DOHH2 (cell line): ENCODE results near the gene NLGN3.

Source experiments
- H3F3A ChIP-seq: fragments of 200-600 bp; sonication (generic), shearing (Covaris generic); 2 replicates; pipeline ENCODE4 v1.6.0; 2016; ENCODE audit warnings: antibody characterized with exemption, mild to moderate bottlenecking; ENCODE audit not compliant: control insufficient read depth, insufficient read depth
- H3K27ac ChIP-seq: fragments of 200-600 bp; sonication (generic); 2 replicates; pipeline ENCODE4 v1.5.1; 2014; ENCODE audit warnings: low read depth, mild to moderate bottlenecking, low read length, moderate library complexity
- H3K27me3 ChIP-seq: fragments of 200-600 bp; sonication (generic); 2 replicates; pipeline ENCODE4 v1.6.1; 2014; ENCODE audit warnings: mild to moderate bottlenecking, low read length, mixed read lengths; ENCODE audit not compliant: control insufficient read depth
- H3K36me3 ChIP-seq: fragments of 200-600 bp; sonication (generic); 2 replicates; pipeline ENCODE4 v1.6.1; 2014; ENCODE audit warnings: mild to moderate bottlenecking, low read length, moderate library complexity, mixed read lengths; ENCODE audit not compliant: control insufficient read depth
- H3K4me1 ChIP-seq: fragments of 200-600 bp; sonication (generic); 2 replicates; pipeline ENCODE4 v1.6.1; 2014; ENCODE audit warnings: mild to moderate bottlenecking, low read length, mixed read lengths; ENCODE audit not compliant: control insufficient read depth
- H3K4me2 ChIP-seq: fragments of 200-600 bp; sonication (generic); 2 replicates; pipeline ENCODE4 v1.6.0; 2014; ENCODE audit warnings: mild to moderate bottlenecking, low read length, moderate library complexity
- H3K4me3 ChIP-seq: fragments of 200-600 bp; sonication (generic); 2 replicates; pipeline ENCODE4 v1.5.1; 2014; ENCODE audit warnings: mild to moderate bottlenecking, low read length, mixed read lengths
- H3K79me2 ChIP-seq: fragments of 200-600 bp; sonication (generic); 2 replicates; pipeline ENCODE4 v1.6.1; 2014; ENCODE audit warnings: mild to moderate bottlenecking, low read length, mixed read lengths; ENCODE audit not compliant: control insufficient read depth
- H3K9me2 ChIP-seq: fragments of 200-600 bp; sonication (generic); replicated peaks from 2 replicates; pipeline ENCODE4 v1.6.1; 2014; ENCODE audit warnings: mild to moderate bottlenecking, low read length, mixed read lengths; ENCODE audit not compliant: control insufficient read depth
- H3K9me3 ChIP-seq: fragments of 200-600 bp; sonication (generic); 2 replicates; pipeline ENCODE4 v1.6.1; 2014; ENCODE audit warnings: antibody characterized with exemption, low read length, mixed read lengths; ENCODE audit not compliant: control insufficient read depth, insufficient read depth
- H4K20me1 ChIP-seq: fragments of 200-600 bp; sonication (generic); 2 replicates; pipeline ENCODE4 v1.6.0; 2014; ENCODE audit warnings: low read depth, mild to moderate bottlenecking, antibody characterized with exemption, low read length, moderate library complexity; ENCODE audit not compliant: control insufficient read depth, insufficient read depth
- CTCF ChIP-seq: fragments of 200-600 bp; sonication (generic); IDR thresholded peaks from one replicate; pipeline ENCODE4 v1.5.1; 2014; ENCODE audit warnings: antibody characterized with exemption, mild to moderate bottlenecking, low read depth, low read length; ENCODE audit not compliant: poor library complexity, severe bottlenecking
- EZH2phosphoT487 ChIP-seq: fragments of 200-600 bp; sonication (generic); IDR thresholded peaks from 2 replicates; pipeline ENCODE4 v1.6.1; 2017; ENCODE audit warnings: borderline replicate concordance, mild to moderate bottlenecking, antibody characterized with exemption, low read length, moderate library complexity, mixed read lengths

NLGN3 gene

GRCh38 chrX:71128915-71129765, 15.5 kb upstream of the NLGN3 start:
- peak; percentile 81 for TF ChIP-seq CTCF
- TF ChIP-seq EZH2phosphoT487, result no peak
- Histone ChIP-seq H3K27me3 (no peaks in the 10 kb centered on the region), H3F3A (no peaks in the 10 kb centered on the region), H3K9me2 (no peaks in the 10 kb centered on the region), H3K36me3 (peaks cover 41% of the 10 kb centered on the region), H3K4me1 (no peaks in the 10 kb centered on the region), H3K9me3 (no peaks in the 10 kb centered on the region), H3K79me2 (no peaks in the 10 kb centered on the region), H3K27ac (no peak overlapping the region), H4K20me1 (no peaks in the 10 kb centered on the region), H3K4me2 (no peak overlapping the region), H3K4me3 (no peak overlapping the region)

- H3K9me3 ChIP-seq, result no peaks in the 10 kb centered on the region
- H3K4me1 ChIP-seq, result no peaks in the 10 kb centered on the region
- H3K27me3 ChIP-seq, result no peaks in the 10 kb centered on the region
- TF ChIP-seq CTCF, result no peak
- no peak for TF ChIP-seq EZH2phosphoT487
- no peaks in the 10 kb centered on the region for H3K9me2 ChIP-seq
- no peaks in the 10 kb centered on the region for H4K20me1 ChIP-seq
- peaks cover 43% of the 10 kb centered on the region for H3K36me3 ChIP-seq
- no peaks in the 10 kb centered on the region for H3K79me2 ChIP-seq
- H3K4me2 ChIP-seq, result no peak overlapping the region
- H3K4me3 ChIP-seq, result no peak overlapping the region
- no peaks in the 10 kb centered on the region for H3F3A ChIP-seq
- no peak overlapping the region for H3K27ac ChIP-seq
These were observed 13.1 kb upstream of the NLGN3 start for GRCh38 chrX:71131510-71131909.

GRCh38 chrX:71140440-71140839, 4.2 kb upstream of the NLGN3 start:
- Histone ChIP-seq H3K36me3 (peaks cover 20% of the 10 kb centered on the region), H3K27me3 (no peaks in the 10 kb centered on the region), H3F3A (no peaks in the 10 kb centered on the region), H3K4me3 (no peak overlapping the region), H3K79me2 (no peaks in the 10 kb centered on the region), H3K9me2 (no peaks in the 10 kb centered on the region), H3K9me3 (no peaks in the 10 kb centered on the region), H3K27ac (no peak overlapping the region), H3K4me2 (no peak overlapping the region), H4K20me1 (no peaks in the 10 kb centered on the region), H3K4me1 (0 out of 2 replicates have a peak, but pooled peaks cover 2% of the 10 kb centered on the region)
- no peak for TF ChIP-seq EZH2phosphoT487
- no peak for TF ChIP-seq CTCF
